Measurements from ENCODE around the gene CLEC1B. TPM values are rescaled to one million over a fixed set of nuclear protein-coding genes. Genes with fewer than 3 reads are reported as not detected.

CLEC1B gene
- total RNA-seq, 1 experiment from 2014 or later: not detected

DNA sequence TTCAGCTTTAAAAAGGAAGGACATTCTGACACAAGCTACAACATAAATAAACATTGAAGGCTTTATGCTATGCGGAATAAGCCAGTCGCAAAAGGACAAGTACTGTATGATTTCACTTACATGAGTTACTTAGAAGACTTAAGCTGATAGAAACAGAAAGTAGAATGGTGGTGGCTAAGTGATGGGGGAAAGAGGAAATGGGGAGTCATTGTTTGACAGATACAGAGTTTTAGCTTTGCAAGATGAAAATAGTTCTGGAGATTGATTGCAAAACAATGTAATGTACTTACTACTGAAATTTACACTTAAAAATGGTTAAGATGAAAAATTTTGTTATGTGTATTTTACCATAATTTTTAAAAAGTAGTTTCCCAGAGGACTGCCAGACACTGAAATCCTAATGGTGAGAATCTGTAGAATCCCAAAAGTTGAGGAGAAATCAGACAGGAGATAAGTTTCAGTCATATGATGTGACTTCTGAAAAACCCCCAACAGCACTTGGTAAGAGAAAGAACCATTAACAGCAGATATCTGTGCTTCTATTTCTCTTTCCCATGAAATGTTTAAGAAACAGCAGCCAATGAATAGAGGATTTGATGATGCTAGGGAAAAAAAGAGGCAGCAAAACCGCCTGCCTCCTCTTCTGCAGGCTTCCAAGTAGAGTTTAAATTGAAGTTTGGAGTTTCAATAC lies 50.2 kb downstream of the CLEC1B start:
- CTCF ChIA-PET: interaction anchor here (0.6 kb wide), 2 partner anchors 198 to 699 kb away, joined by 3 read pairs; no protein-coding TSS in a partner anchor
- TF ChIP-seq, protein P1, sequence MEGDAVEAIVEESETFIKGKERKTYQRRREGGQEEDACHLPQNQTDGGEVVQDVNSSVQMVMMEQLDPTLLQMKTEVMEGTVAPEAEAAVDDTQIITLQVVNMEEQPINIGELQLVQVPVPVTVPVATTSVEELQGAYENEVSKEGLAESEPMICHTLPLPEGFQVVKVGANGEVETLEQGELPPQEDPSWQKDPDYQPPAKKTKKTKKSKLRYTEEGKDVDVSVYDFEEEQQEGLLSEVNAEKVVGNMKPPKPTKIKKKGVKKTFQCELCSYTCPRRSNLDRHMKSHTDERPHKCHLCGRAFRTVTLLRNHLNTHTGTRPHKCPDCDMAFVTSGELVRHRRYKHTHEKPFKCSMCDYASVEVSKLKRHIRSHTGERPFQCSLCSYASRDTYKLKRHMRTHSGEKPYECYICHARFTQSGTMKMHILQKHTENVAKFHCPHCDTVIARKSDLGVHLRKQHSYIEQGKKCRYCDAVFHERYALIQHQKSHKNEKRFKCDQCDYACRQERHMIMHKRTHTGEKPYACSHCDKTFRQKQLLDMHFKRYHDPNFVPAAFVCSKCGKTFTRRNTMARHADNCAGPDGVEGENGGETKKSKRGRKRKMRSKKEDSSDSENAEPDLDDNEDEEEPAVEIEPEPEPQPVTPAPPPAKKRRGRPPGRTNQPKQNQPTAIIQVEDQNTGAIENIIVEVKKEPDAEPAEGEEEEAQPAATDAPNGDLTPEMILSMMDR (IDR thresholded peaks at IDR 0.05; ENCODE audit: unreplicated experiment): no peak
- DNase-seq (ENCODE audit: unreplicated experiment): no peak
- POLR2A ChIA-PET: no interaction called here
- intact Hi-C loops (cut with micrococcal nuclease): no loop called here
- Mint-ChIP-seq H3K36me3 (ENCODE audit: insufficient read depth, unreplicated experiment) (no peaks in the 10 kb centered on the region), H3K9me3 (ENCODE audit: unreplicated experiment) (no peaks in the 10 kb centered on the region), H3K4me3 (ENCODE audit: unreplicated experiment) (no peak overlapping the region), H3K4me1 (ENCODE audit: insufficient read depth, unreplicated experiment) (no peaks in the 10 kb centered on the region), H3K27me3 (ENCODE audit: insufficient read depth, unreplicated experiment) (peaks cover 22% of the 10 kb centered on the region), H3K27ac (ENCODE audit: low read depth, unreplicated experiment) (no peak overlapping the region)
- no TSS peak for BruUV-seq (replicated peaks)

DNA sequence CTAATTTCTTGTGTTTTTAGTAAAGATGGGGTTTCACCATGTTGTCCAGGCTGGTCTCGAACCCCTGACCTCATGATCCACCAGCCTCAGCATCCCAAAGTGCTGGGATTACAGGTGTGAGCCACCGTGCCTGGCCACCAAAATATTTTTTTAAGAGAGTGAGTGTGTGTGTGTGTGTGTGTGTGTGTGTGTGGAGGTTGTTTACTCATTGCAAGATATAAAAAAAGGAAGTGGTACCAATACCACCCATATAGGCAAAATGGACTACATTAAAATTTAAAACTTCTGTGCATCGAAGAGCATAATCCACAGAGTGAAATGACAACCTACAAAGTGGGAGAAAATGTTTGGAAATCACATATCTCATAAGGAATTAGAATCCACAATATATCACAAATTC lies 51.2 kb downstream of the CLEC1B start:
- POLR2A ChIA-PET: no interaction called here
- CTCF ChIA-PET: no interaction called here
- TF ChIP-seq, protein P1 (IDR thresholded peaks at IDR 0.05; ENCODE audit: unreplicated experiment): no peak
- Mint-ChIP-seq H3K36me3 (ENCODE audit: insufficient read depth, unreplicated experiment) (no peaks in the 10 kb centered on the region), H3K4me1 (ENCODE audit: insufficient read depth, unreplicated experiment) (no peaks in the 10 kb centered on the region), H3K27ac (ENCODE audit: low read depth, unreplicated experiment) (no peak overlapping the region), H3K27me3 (ENCODE audit: insufficient read depth, unreplicated experiment) (peaks cover 22% of the 10 kb centered on the region), H3K9me3 (ENCODE audit: unreplicated experiment) (no peaks in the 10 kb centered on the region), H3K4me3 (ENCODE audit: unreplicated experiment) (no peak overlapping the region)
- intact Hi-C loops (cut with micrococcal nuclease): no loop called here
- no TSS peak for BruUV-seq (replicated peaks)
- no peak for DNase-seq (ENCODE audit: unreplicated experiment)

DNA sequence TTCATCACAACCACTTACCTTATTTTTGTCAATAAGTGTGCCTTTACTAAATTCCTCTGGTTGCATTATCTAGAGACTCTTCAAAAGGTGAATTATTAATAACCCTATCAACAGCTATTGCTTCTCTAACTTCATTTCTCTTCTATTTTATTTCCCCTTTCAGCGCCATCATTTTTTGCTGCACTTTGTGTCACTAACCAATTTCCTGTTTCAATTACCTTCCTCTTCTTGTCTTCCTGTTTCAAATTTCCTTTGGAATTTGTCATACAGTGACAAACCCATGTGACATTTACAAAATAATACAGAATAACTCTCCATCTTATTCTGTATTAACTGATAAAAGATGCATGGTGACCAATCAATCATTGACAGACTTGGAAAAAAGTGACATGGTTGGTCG lies 54.5 kb downstream of the CLEC1B start:
- H3K9me3 Mint-ChIP-seq (ENCODE audit: unreplicated experiment): no peaks in the 10 kb centered on the region
- ChIA-PET POLR2A (no interaction called here), CTCF (interaction anchor here (0.7 to 1.5 kb wide), 2 partner anchors 194 to 233 kb away, joined by 3 to 4 read pairs; no protein-coding TSS in a partner anchor)
- BruUV-seq (replicated peaks): no TSS peak
- peaks cover 25% of the 10 kb centered on the region for H3K27me3 Mint-ChIP-seq (ENCODE audit: insufficient read depth, unreplicated experiment)
- H3K27ac Mint-ChIP-seq (ENCODE audit: low read depth, unreplicated experiment): no peak overlapping the region
- intact Hi-C loops (cut with micrococcal nuclease): no loop called here
- H3K36me3 Mint-ChIP-seq (ENCODE audit: insufficient read depth, unreplicated experiment): no peaks in the 10 kb centered on the region
- TF ChIP-seq, protein P1 (IDR thresholded peaks at IDR 0.05; ENCODE audit: unreplicated experiment): no peak
- DNase-seq (ENCODE audit: unreplicated experiment): no peak
- H3K4me3 Mint-ChIP-seq (ENCODE audit: unreplicated experiment): no peak overlapping the region
- no peaks in the 10 kb centered on the region for H3K4me1 Mint-ChIP-seq (ENCODE audit: insufficient read depth, unreplicated experiment)

DNA sequence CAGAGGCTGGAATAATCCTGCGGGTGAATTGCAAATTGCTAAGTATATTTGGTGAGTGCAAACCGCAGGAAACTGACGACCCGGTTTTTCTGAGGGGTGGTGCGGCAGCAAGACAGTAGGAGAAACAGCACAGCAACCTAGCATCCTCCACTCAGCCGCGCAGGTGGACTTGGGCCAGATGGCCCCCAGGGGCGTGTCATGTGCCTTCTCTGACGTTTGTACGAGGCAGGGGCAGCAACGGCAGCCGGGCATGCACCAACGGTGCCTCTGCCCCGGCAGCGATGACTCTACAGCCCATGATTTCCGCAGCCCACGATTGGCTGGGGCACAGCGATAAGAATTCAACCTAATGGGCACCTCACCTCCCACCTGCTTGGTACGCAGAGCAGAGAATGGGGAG lies 55.7 kb downstream of the CLEC1B start:
- intact Hi-C loops (cut with micrococcal nuclease): no loop called here
- Mint-ChIP-seq H3K4me3 (ENCODE audit: unreplicated experiment) (no peak overlapping the region), H3K27ac (ENCODE audit: low read depth, unreplicated experiment) (no peak overlapping the region), H3K27me3 (ENCODE audit: insufficient read depth, unreplicated experiment) (peaks cover 25% of the 10 kb centered on the region), H3K9me3 (ENCODE audit: unreplicated experiment) (no peaks in the 10 kb centered on the region), H3K4me1 (ENCODE audit: insufficient read depth, unreplicated experiment) (no peaks in the 10 kb centered on the region), H3K36me3 (ENCODE audit: insufficient read depth, unreplicated experiment) (no peaks in the 10 kb centered on the region)
- ChIA-PET POLR2A (no interaction called here), CTCF (interaction anchor here (1.5 kb wide), 1 partner anchor 192 kb away, joined by 3 read pairs; no protein-coding TSS in a partner anchor)
- no TSS peak for BruUV-seq (replicated peaks)
- TF ChIP-seq, protein P1 (IDR thresholded peaks at IDR 0.05; ENCODE audit: unreplicated experiment): no peak
- DNase-seq (ENCODE audit: unreplicated experiment): no peak

Other genes with a start within 250 kb of the CLEC1B start
- not detected in 2 replicates for gene CD69, start 238.2 kb downstream of the CLEC1B start, total RNA-seq (2022)
- gene KLRF1, start 171.6 kb downstream of the CLEC1B start, total RNA-seq (2022): not detected in 2 replicates
- 1.8 and 2.2 TPM in 2 replicates for gene CLEC2B, start 129.8 kb downstream of the CLEC1B start, total RNA-seq (2022)
- not detected in 2 replicates for gene KLRF2, start 117.6 kb downstream of the CLEC1B start, total RNA-seq (2022)
- not detected in 2 replicates for gene CLEC2A, start 66.8 kb downstream of the CLEC1B start, total RNA-seq (2022)
- not detected in 2 replicates for gene CLEC12A, start 27.7 kb downstream of the CLEC1B start, total RNA-seq (2022)
- not detected in 2 replicates for gene CLEC12B, start 11.5 kb upstream of the CLEC1B start, total RNA-seq (2022)
- gene CLEC9A, start 31.6 kb upstream of the CLEC1B start, total RNA-seq (2022): not detected in 2 replicates
- gene CLEC1A, start 99.9 kb upstream of the CLEC1B start, total RNA-seq (2022): not detected in 2 replicates
- gene CLEC7A, start 131.1 kb upstream of the CLEC1B start, total RNA-seq (2022): not detected in 2 replicates
- gene OLR1, start 173.0 kb upstream of the CLEC1B start, total RNA-seq (2022): 0.25 TPM in 1 of 2 replicates, not detected in the other
- not detected in 2 replicates for gene TMEM52B, start 179.9 kb upstream of the CLEC1B start, total RNA-seq (2022)
- gene GABARAPL1, start 213.8 kb upstream of the CLEC1B start, total RNA-seq (2022): 19.7 and 28.1 TPM in 2 replicates

All from MCF 10A (cell line).